LNCaP clone FGC (cell line): ENCODE data around the gene ELOVL2.

ENCODE experiments used
- DNase-seq: peaks from one replicate; pipeline ENCODE4 v3.0.0-alpha.2; 2011; ENCODE audit warnings: low read depth
- H3K4me3 ChIP-seq: 2 replicates; pipeline ENCODE4 v1.5.1; 2011; ENCODE audit warnings: mild to moderate bottlenecking, low read depth, low read length, control low read depth
- CTCF ChIP-seq: IDR thresholded peaks from 2 replicates; pipeline ENCODE4 v1.5.1; 2012; ENCODE audit warnings: mild to moderate bottlenecking; ENCODE audit not compliant: control insufficient read depth, insufficient read depth; ENCODE audit errors: extremely low read depth

The ELOVL2 gene

GRCh38 chr6:10957414-10957886 is 86.7 kb downstream of the ELOVL2 start:
- DNase-seq = no peak
- TF ChIP-seq CTCF = no peak
- H3K4me3 ChIP-seq = no peak overlapping the region

GRCh38 chr6:10956776-10957175 is 87.3 kb downstream of the ELOVL2 start:
- no peak for TF ChIP-seq CTCF
- H3K4me3 ChIP-seq = no peak overlapping the region
- DNase-seq = no peak

GRCh38 chr6:10954590-10955010 is 89.5 kb downstream of the ELOVL2 start:
- TF ChIP-seq CTCF = peak; percentile 33

GRCh38 chr6:10951675-10952282 is 92.3 kb downstream of the ELOVL2 start:
- peak; percentile 78 for TF ChIP-seq CTCF

More at GRCh38 chr6:10954590-10955010, 89.5 kb downstream of the ELOVL2 start:
- no peak for DNase-seq
- H3K4me3 ChIP-seq = no peak overlapping the region

GRCh38 chr6:10949579-10950490 is 94.3 kb downstream of the ELOVL2 start:
- H3K4me3 ChIP-seq = no peak overlapping the region
- no peak for TF ChIP-seq CTCF
- peak; percentile 96 for DNase-seq

More at GRCh38 chr6:10951675-10952282, 92.3 kb downstream of the ELOVL2 start:
- peak; percentile 63 for DNase-seq
- H3K4me3 ChIP-seq = no peak overlapping the region

GRCh38 chr6:10947966-10948365 is 96.1 kb downstream of the ELOVL2 start:
- no peak for TF ChIP-seq CTCF
- no peak overlapping the region for H3K4me3 ChIP-seq

GRCh38 chr6:10945845-10946244 is 98.3 kb downstream of the ELOVL2 start:
- H3K4me3 ChIP-seq = no peak overlapping the region
- no peak for DNase-seq
- TF ChIP-seq CTCF = no peak

More at GRCh38 chr6:10947966-10948365, 96.1 kb downstream of the ELOVL2 start:
- DNase-seq = no peak
